GM19239 (cell line): ENCODE measurements around the gene NSUN2.

Experiments used
- DNase-seq: peaks from one replicate; pipeline ENCODE4 v3.0.0; 2011; ENCODE audit warnings: low spot score; ENCODE audit not compliant: insufficient read length
- FAIRE-seq: peaks from 2 replicates; lab custom pipeline; 2011; peaks lifted over from hg19 to GRCh38; lab: Jason Lieb, UNC

Gene NSUN2

DNA sequence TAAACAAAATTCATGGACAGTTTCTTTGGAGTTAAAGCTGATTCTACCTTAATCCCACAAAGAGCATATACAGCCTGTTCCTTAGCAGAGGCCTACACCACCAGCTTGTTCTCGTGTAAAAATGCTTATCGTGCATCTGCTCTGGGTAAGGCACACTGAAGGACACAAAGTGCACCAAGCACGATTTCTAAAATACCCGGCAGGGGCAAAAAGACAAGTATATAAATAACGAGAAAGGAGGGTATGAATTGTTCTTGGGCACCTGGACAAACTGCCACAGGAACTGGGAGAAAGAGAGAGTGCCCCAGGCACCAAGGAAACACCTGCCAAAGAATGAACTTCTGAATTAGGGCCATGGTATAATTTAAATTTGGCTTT is 25.3 kb downstream of the NSUN2 start:
- DNase-seq (no peak), FAIRE-seq (no peak)

- FAIRE-seq: no peak
- DNase-seq: no peak
Observed at GRCh38 chr5:6606884-6607558, 25.8 kb downstream of the NSUN2 start.

DNA sequence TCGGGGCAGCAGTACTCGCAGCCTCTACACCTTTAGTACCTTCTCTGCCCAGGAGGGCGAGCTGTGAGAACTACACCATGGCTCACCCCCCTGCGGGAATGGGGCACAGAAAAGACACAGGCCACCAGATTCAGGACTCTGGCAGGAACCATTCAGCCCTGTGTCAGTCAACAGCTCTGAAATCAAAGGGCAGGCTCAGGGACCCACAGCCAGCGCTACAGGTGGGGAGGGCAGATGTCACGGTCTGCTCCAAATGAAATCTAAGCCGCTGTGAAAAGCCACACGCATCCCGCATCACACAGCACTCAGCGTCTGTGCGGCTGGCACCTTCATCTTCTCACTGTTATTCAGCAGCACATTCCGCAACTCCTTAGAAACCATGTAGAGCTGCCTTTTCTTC is 27.9 kb downstream of the NSUN2 start:
- no peak for DNase-seq
- no peak for FAIRE-seq

GRCh38 chr5:6604341-6604740 is 28.5 kb downstream of the NSUN2 start:
- FAIRE-seq (no peak), DNase-seq (no peak)

DNA sequence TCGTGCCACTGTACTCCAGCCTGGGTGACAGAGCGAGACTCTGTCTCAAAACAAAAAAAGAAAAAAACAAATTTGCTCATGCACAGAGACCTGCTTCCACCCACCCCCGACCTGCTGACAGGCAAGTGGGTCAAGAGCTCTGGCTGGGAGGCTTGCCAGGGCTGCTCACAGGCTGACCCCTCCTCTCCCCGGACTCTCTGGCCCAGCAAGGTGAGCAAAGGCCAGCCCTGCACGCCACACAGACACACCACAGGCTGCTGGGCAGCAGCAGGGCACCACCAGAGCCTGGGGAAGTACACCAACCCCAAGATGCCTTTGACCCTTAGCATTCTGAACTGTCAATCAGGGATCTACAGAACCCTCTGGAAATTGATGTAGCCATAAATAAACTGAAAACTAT is 29.2 kb downstream of the NSUN2 start:
- DNase-seq (no peak), FAIRE-seq (no peak)

DNA sequence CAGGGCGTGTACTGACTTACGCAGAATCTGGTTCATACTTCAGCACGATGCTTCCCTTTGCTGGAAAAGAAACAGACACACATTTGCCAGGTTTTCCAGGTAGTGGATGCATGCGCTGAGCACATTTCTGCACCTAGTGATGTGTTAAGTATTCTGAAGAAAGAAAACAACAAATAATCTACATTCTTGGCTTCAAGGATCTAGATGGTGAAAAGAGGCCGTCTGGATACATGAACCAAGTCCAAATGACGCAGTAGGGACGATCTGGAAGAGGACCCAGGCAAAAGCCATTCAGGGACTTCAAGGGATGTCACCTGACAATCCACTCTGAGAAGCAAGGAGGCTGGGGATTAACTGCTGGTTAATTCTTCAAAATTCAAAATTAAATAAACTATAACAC is 30.4 kb downstream of the NSUN2 start:
- DNase-seq: no peak
- FAIRE-seq: no peak

DNA sequence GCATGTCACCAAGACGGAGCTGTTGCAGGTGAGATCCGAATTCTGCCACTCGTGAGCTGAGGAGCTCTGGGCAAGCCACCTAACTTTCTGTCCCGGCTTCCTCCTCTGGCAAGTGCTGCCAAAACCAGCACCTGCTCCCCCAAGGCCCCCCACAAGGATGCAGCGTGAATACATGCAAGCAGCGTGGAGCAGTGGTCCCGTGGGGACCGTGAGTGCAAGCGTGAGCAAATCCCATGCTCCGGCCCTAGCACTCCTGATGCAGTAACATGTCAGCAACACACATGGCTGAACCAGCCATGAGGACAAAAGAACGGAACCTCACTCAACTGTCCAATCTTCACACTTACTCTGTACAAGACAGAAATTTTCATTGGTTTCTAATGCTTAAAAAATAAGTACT is 31.0 kb downstream of the NSUN2 start:
- DNase-seq (no peak), FAIRE-seq (no peak)

- DNase-seq (no peak), FAIRE-seq (no peak)
Observed at GRCh38 chr5:6601271-6601670, 31.6 kb downstream of the NSUN2 start.

DNA sequence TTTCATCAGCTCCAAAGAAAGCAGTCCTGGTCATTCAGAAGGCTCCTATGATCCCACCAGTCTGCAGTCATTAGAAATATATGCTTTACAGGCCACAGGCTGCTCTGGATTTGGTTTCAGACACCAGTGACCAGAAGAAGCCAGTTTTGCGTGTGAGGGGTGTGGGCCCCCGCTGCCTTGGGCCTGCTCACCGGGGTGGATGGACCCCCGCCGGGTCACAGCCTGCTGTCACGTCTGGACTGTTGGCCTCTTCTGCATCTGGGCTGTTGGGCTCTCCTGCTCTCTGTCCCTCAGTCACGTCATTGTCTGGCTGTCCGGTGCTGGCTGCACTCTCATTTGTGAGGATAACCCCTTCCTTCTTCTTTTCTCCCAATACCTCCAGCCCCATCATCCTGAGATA is 33.1 kb downstream of the NSUN2 start:
- FAIRE-seq (no peak), DNase-seq (no peak)

GRCh38 chr5:6598351-6598900 is 34.4 kb downstream of the NSUN2 start:
- FAIRE-seq: no peak
- no peak for DNase-seq

GRCh38 chr5:6597557-6597956 is 35.3 kb downstream of the NSUN2 start:
- DNase-seq (no peak), FAIRE-seq (no peak)

- DNase-seq: no peak
- no peak for FAIRE-seq
Observed at GRCh38 chr5:6596388-6596787, 36.5 kb downstream of the NSUN2 start.

GRCh38 chr5:6595405-6595804 is 37.4 kb downstream of the NSUN2 start:
- FAIRE-seq (no peak), DNase-seq (no peak)

GRCh38 chr5:6594066-6594465 is 38.8 kb downstream of the NSUN2 start:
- no peak for DNase-seq
- FAIRE-seq: no peak

- FAIRE-seq: no peak
Observed at GRCh38 chr5:6593148-6594016, 39.5 kb downstream of the NSUN2 start.

DNA sequence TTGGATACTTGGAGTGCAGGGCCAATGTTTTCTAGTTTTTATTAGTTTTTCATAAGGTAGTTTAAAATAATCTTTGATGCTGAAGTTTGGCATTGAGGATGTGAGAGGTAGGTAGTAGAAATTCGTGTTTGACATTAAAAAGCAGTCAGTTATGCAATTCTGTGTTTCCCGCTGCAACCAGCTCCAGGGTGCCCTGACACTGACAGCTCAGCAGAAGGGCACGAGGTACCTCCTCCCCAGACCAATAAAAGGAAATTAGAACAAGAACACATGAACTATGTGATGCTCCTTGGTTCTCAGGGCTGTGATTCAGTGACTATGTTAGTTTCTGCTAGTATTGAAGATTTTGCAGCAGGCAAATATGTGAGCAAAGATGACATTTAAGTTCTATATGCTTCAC is 40.2 kb downstream of the NSUN2 start:
- FAIRE-seq (no peak), DNase-seq (no peak)

More at GRCh38 chr5:6593148-6594016, 39.5 kb downstream of the NSUN2 start:
- no peak for DNase-seq

GRCh38 chr5:6591671-6592288 is 41.1 kb downstream of the NSUN2 start:
- DNase-seq (no peak), FAIRE-seq (no peak)

- DNase-seq (no peak), FAIRE-seq (no peak)
Observed at GRCh38 chr5:6590581-6590980, 42.3 kb downstream of the NSUN2 start.

DNA sequence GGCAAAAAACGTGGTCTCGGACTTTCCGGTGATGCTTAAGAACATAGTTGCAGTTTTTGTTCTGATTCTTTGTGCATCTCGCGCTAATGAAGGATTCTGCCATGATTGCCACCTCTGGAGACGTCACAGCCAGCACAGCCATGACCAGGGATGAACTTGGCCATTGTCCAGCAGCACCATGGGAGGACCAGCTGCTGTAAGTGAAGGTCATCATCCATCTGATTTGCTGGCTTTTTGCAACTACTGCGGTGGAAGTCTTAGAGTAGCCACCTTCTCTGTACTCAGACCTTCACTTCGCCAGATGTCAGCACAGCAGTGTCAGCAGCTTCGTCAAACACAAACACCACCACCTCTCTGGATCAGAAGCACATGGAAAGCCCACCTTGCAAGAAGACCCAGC is 45.7 kb downstream of the NSUN2 start:
- FAIRE-seq (no peak), DNase-seq (no peak)

DNA sequence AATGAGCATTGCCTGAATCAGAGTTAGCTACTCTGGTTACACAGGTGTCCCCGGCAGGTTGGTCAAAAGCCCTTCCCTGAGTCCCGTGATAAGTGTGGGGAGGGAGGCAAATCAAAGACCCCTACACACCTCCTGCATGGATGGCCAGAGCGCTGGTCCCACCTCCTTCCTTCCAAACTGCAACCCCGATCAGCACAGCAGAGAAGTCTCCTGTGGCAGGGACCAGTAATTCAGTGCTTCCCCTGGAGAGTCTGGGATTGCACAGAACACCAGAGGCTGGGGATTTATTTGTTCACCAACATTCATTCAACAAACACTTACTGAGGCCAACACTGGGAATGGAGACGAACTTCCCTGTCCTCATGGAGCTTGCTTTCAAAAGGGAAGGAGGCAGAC is 46.2 kb downstream of the NSUN2 start:
- DNase-seq: no peak
- FAIRE-seq: no peak
